ENCODE results near the gene VSTM2A.

DNA sequence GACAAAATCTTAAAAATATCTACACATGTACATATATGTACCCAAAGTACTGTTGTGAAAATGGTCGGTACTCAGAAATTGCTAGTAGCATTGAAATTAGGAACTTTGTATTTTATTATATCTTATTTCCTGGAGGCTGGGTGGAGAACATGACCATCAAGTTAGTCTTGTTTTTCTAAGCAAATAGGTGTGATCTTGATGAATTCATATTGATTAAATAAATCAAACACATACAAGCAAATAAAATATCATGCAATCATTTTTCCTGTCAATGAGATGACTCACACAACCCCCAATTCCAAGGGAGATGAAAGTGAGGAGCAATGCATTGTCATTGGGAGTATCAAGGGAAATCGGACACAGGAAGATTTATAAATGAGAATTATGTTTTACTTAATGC, 18.0 kb downstream of the VSTM2A start:
- TF ChIP-seq CTCF (IDR thresholded peaks at IDR 0.05) (no peak), POLR2A (IDR thresholded peaks at IDR 0.05) (no peak)

All from tibial nerve (tissue), 3 donors.